ENCODE data around the gene HPN.
"Not testable (repeated sequence)": the region's sequence is repeated elsewhere in the genome, so short reads cannot be mapped to it uniquely, and the experiment has no call there.

Gene HPN

GRCh38 chr19:35041548-35042055 is at the start of gene HPN:
Gene HPN, plus strand, starts transcription at chr19:35041721. Its CDS starts 786 bp downstream, at chr19:35042507.
- no peak for DNase-seq (ENCODE audit: low read depth)

- not testable (repeated sequence) for DNase-seq (ENCODE audit: low read depth)
These were observed 48.9 kb upstream of the HPN start for GRCh38 chr19:34992582-34992981.

GRCh38 chr19:34994286-34994642 is 47.3 kb upstream of the HPN start:
- no peak for DNase-seq (ENCODE audit: low read depth)

- DNase-seq (ENCODE audit: low read depth) = no peak
These were observed 46.6 kb upstream of the HPN start for GRCh38 chr19:34994643-34995541.

DNA sequence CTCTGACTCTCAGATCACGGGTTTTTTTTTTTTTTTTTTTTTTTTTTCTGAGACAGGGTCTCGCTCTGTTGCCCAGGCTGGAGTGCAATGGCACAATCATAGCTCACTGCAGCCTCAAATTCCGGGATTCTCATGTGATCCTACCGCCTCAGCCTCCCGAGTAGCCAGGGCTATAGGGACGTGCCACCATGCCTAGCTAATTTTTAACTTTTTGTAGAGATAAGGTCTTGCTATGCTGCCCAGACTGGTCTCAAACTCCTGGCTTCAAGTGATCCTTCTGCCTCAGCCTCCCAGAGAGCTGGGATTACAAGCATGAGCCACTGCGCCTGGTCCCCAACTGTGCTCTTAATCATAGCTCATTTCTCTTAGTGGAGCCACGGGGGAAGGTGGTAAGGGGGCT is 46.0 kb upstream of the HPN start:
- no peak for DNase-seq (ENCODE audit: low read depth)

DNA sequence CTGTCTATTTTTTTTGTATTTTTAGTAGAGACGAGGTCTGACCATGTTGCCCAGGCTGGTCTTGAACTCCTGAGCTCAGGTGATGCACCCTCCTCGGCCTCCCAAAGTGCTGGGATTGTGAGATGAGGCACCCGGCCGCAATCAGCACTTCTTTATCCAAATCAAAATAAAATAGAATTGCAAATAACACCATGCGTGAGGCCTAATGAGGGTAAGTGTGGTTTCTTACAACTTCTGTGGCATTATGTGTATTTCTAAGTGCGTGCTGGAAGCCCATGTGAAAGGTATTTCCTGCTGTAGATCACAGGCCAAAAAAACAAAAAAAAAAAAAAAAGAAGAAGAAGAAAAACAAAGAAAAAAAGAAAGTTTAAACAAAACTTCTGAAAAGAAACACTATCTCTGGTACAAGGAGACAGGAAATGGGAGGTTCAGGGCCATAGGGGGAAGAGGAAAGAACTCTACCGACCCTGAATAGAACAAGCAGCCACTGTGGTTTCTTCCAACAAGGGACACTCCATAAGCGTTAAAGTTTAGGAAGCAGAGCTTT is 44.4 kb upstream of the HPN start:
- DNase-seq (ENCODE audit: low read depth) = no peak

- DNase-seq (ENCODE audit: low read depth) = not testable (repeated sequence)
These were observed 43.3 kb upstream of the HPN start for GRCh38 chr19:34998224-34998623.

GRCh38 chr19:34998777-34999497 is 42.6 kb upstream of the HPN start:
- DNase-seq (ENCODE audit: low read depth) = no peak

DNA sequence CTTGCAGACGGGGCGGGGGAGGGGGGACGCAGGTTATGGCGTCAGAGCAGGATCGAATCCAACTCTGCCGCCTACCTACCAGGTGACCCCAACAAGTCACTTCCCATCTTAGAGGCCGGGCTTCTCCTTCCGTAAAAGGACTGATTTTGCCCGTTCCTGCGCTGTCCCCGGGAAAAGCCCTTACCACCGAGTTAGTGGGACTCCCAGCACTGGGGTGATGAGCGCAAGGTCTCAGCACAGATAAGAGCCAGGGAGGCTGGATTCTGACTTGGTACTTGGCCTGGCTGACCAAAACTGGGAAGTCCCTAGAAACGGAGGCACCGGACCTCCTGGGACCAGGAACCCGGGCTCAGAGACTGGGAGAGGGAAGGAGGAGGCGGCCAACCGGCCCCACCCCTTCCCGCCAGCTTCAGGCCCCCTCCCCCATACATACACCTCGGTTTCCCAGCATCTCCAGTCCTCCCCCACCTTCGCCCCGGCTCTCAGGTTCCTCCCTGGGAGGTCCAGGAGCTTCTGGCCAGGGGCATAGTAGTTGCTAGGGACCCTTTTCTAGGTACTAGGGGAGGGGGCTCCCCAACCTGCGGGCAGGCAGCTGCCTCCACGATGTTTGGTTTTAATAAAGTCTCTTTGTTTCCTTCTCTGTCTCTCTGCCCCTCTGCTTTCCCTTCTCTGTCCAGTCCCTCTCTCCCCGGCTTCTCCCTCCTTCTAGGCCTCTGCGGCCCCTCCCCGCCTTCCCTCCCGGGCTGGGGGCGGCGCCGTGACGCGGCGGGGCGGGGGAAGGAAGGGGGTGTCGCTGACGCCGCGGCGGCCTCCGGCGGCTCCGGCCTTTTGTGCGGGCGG is 41.8 kb upstream of the HPN start, which contains the start of gene GRAMD1A:
Gene GRAMD1A, plus strand, starts transcription at position 826 of the 840 bp plus-strand sequence. CDS start 156 bp downstream, outside the sequence.
- DNase-seq (ENCODE audit: low read depth) = no peak

GRCh38 chr19:35000338-35000646 is 41.2 kb upstream of the HPN start:
- no peak for DNase-seq (ENCODE audit: low read depth)

GRCh38 chr19:35000647-35001501 is 40.6 kb upstream of the HPN start:
- no peak for DNase-seq (ENCODE audit: low read depth)

GRCh38 chr19:35002037-35002535 is 39.4 kb upstream of the HPN start:
- DNase-seq (ENCODE audit: low read depth) = no peak

DNA sequence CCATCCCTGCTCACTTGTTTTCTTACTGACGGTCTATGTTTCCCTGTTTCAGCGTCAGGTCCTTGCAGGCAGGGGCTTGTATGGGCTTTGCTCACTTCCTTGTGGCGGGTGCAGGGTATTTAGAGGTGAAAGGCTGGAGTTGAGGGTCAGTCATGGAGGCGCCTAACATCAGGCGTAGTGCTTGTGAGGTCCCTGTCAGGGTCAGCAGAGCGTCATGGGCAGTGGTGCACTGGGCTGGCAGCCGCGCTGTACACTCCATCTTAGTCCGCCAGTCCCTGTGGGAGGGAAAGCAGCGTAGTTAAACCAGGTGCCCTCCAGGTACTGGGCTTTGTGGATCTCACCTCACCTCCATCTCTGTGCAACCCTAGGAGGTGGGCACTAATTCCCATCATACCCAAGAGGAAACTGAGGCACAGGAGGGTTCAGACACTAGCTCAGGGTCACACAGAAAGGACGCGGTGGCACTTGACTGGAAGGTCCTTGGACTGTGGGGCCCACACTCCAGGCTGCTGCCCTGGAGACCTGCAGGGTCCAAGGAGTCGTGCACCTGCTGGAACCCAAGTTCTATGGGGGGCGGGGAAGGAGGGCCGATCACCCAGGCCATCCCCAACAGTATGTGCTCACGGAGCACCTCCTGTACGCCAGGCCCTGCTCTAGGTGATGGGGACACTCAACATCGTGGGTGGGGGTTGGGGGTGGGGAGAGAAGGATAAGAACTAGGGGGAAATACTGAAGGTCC is 36.8 kb upstream of the HPN start:
- DNase-seq (ENCODE audit: low read depth) = no peak

DNA sequence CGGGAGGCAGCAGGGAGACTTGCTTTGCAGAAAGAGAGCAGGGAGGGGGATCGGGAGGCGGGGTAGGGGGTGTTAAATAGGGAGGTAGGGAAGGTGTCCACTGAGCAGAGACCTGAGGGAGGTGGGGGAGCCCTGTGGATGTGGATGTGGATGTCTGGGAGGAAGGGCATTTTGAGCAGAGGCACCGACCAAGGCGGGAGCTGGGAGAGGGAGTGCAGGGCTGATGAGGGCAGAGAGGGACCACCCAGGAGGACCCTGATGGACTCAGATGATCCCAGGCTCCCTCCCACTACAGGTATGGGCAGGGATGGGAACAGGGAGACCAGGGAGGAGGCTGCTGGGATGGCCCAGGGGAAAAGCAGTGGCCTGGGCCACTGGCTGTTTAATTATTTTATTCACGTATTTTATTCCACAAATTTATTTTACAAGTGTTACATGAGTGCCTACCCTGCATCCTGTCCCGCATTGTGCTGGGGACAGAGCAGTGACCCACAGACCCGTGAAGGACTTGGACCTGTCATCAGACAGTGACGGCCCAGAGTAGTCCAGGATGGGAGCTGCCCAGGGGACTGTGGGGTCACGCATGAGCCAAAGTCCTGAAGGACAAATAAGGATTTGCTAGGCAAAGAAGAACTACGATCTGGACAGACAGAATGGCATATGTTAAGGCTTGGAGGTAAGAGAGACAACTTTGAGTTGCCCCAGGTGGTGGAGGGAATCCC is 36.1 kb upstream of the HPN start:
- DNase-seq (ENCODE audit: low read depth) = no peak

- not testable (repeated sequence) for DNase-seq (ENCODE audit: low read depth)
These were observed 35.5 kb upstream of the HPN start for GRCh38 chr19:35006007-35006341.

GRCh38 chr19:35006342-35006998 is 35.1 kb upstream of the HPN start:
- peak; percentile 63 for DNase-seq (ENCODE audit: low read depth)

DNA sequence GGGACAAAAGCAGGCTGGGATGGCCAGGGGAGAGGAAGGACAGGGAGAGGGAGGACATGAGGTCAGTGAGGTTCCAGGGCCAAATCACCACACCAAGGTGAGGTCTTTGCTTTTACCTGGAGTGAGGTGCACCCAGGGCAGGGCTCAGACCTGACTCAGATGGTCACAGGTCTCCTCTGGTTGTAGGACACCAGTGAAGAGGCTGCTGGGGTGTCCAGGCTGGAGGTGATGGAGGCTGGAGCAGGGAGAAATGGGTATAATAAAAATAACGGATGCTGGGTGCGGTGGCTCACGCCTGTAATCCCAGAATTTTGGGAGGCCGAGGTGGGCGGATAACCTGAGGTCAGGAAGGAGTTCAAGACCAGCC is 34.5 kb upstream of the HPN start:
- no peak for DNase-seq (ENCODE audit: low read depth)

GRCh38 chr19:35007427-35007826 is 34.1 kb upstream of the HPN start:
- not testable (repeated sequence) for DNase-seq (ENCODE audit: low read depth)

GRCh38 chr19:35008891-35009341 is 32.6 kb upstream of the HPN start:
- DNase-seq (ENCODE audit: low read depth) = no peak
